HL-60/S4 (cell line): ENCODE measurements around the gene LGALS8.
"Not testable (repeated sequence)": the region's sequence is repeated elsewhere in the genome, so short reads cannot be mapped to it uniquely, and the experiment has no call there.

Source experiments
- in situ Hi-C: fragments of 300-500 bp; cut with MboI; formaldehyde crosslinking; loops from 2 replicates; pipeline ENCODE4 v1.14.3; 2022; ENCODE audit warnings: low sequenced_read_pairs

Gene LGALS8

GRCh38 chr1:236523704-236524141 is at the start of gene LGALS8:
LGALS8 (plus strand) TSS chr1:236523982; CDS start chr1:236526071, 2,089 bp downstream.
- in situ Hi-C loops, result no loop called here

- in situ Hi-C loops, result no loop called here
Observed at GRCh38 chr1:236476019-236476418, 47.8 kb upstream of the LGALS8 start.

- in situ Hi-C loops, result loop anchor here (10.0 kb wide), 1 partner anchor 366 kb away; no protein-coding TSS in a partner anchor
Observed at GRCh38 chr1:236480758-236481436, 42.9 kb upstream of the LGALS8 start.

- in situ Hi-C loops, result loop anchor here (10.0 kb wide), 1 partner anchor 370 kb away; no protein-coding TSS in a partner anchor
Observed at GRCh38 chr1:236484310-236484971, 39.3 kb upstream of the LGALS8 start.

- in situ Hi-C loops, result loop anchor here (10.0 kb wide), 1 partner anchor 372 kb away; no protein-coding TSS in a partner anchor
Observed at GRCh38 chr1:236486356-236487002, 37.3 kb upstream of the LGALS8 start.

DNA sequence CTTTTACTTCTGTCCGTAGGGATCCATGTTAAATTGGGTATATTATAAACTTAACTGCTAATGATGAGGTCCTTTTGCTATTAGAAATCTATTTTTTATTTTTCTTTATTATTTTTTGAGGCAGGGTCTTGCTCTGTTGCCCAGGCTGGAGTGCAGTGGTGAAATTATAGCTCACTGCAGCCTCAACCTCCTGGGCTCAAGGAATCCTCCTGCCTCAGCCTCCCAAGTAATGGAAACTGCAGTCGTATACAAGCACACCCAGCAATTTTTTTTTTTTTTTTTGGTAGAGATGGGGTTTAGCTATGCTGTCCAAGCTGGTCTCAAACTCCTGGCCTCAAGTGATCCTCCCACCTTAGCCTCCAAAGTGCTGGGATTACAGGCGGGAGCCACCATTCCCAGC is 34.6 kb upstream of the LGALS8 start:
- in situ Hi-C loops, result loop anchor here (10.0 kb wide), 1 partner anchor 374 kb away; no protein-coding TSS in a partner anchor

- in situ Hi-C loops, result loop anchor here (10.0 kb wide), 1 partner anchor 375 kb away; no protein-coding TSS in a partner anchor
Observed at GRCh38 chr1:236489710-236490377, 33.9 kb upstream of the LGALS8 start.

- in situ Hi-C loops, result no loop called here
Observed at GRCh38 chr1:236491469-236492136, 32.2 kb upstream of the LGALS8 start.

DNA sequence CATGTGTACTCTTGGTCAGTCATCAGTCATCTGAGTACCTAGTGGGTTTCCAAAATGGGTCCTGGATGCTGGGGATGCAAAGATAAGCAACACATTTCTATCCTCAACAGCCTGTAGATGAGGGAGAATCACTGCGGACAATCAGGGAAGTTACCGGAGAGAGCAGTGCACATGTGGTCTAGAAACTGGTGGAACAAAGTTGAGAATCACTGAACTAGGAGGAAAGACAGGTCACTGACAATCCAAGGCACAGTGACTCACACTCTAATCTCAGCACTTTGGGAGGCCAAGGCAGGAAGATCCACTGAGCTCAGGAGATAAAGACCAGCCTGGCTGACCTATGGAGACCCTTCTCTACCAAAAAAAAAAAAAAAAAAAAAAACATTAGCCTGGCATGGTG is 31.4 kb upstream of the LGALS8 start:
- in situ Hi-C loops, result no loop called here

DNA sequence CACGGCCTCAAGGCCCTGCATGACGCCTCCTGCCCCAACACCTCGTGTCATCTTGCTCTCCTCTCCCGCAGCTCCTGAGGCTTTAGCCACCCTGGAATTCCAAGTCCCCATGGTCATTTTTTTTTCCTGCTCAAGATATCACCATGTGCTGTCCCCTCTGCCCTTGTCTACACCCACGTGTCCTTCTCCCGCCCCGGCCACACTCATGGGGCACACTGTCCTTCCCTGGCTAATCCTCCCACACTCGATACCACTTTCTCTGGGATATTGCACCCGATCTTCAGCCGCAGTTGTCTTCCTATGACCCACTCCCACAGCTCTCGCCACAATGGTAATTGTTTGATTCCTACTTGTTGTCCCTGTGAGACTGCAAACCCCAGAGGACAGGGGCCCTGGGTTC is 29.7 kb upstream of the LGALS8 start:
- in situ Hi-C loops, result no loop called here

DNA sequence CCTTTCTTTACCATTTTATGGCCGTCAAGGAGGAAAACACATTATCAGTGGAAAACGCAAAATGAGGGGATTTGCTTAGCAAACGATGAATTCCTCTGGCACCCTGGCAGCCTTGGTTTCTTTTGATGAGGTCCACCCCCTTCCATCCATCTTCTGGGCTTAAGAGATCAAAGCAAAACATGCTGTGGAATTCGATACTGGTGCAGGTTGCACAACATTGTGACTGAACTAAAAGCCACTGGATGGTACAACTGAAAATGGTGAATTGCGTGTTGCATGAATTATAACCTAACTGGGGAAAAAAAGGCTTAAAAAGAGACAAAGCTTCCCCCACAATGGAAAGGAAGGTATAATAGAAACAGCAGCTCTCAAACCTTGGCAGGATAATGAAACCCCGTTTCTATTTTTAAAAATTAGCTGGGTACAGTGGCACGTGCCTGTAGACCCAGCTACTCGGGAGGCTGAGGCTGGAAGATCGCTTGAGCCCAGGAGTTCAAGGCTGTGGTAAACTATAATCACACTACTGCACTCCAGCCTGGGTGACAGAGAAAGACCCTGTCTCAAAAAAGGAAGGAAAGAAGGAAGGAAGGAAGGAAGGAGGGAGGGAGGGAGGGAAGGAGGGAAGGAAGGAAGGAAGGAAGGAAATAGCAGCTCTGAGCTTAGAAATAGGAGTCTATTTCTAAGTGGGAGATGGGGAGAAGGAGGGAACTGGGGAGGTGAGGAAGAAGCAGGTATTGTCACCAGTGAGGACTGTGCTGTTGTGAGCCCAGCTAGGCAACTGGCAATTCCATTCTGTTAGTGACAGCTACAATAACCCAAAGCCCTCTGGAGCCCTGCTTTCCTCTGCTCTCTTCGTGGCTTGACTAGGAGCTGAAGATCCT is 29.0 kb upstream of the LGALS8 start:
- in situ Hi-C loops, result no loop called here

DNA sequence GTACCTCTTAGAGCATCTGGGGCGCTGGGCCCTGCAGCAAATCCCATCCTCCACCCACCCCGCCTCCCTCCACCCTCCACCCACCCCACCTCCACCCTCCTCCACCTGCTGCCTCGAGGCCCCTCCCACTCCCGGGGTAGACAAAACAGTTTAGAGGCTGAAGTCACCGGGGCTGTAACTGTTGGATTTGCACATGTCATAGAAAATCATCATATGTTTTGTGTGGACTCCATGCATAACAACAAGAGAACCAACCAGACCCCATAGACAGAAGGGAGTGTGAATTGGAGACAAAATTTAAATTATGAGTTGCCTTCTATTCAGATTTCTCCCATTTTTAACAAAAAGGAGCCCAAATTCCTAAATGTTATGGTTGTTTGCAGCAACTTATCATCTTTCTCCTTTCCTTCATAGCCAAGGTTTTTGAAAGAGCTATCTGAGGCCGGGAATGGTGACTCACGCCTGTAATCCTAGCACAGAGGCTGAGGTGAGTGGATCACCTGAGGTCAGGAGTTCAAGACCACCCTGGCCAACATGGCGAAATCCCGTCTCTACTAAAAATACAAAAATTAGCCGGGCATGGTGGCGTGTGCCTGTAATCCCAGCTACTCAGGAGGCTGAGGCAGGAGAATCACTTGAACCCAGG is 28.2 kb upstream of the LGALS8 start:
- in situ Hi-C loops, result no loop called here

GRCh38 chr1:236497908-236498307 is 25.9 kb upstream of the LGALS8 start:
- in situ Hi-C loops, result no loop called here

GRCh38 chr1:236501093-236501492 is 22.7 kb upstream of the LGALS8 start:
- in situ Hi-C loops, result no loop called here

GRCh38 chr1:236502579-236502971 is 21.2 kb upstream of the LGALS8 start:
- in situ Hi-C loops, result no loop called here

GRCh38 chr1:236502972-236503639 is 20.7 kb upstream of the LGALS8 start:
- in situ Hi-C loops, result no loop called here

DNA sequence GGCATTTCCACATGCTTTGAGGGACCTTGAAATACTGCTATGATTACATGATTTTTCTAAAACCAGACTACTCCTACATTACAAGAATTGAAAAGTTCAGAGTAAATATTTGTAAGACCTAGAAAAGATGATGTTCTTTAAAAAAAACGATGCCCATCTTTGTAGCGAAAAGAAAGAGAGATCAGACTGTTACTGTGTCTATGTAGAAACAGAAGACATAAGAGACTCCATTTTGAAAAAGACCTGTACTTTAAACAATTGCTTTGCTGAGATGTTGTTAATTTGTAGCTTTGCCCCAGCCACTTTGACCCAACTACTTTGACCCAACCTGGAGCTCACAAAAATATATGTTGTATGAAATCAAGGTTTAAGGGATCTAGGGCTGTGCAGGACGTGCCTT is 19.4 kb upstream of the LGALS8 start:
- in situ Hi-C loops, result not testable (repeated sequence)

DNA sequence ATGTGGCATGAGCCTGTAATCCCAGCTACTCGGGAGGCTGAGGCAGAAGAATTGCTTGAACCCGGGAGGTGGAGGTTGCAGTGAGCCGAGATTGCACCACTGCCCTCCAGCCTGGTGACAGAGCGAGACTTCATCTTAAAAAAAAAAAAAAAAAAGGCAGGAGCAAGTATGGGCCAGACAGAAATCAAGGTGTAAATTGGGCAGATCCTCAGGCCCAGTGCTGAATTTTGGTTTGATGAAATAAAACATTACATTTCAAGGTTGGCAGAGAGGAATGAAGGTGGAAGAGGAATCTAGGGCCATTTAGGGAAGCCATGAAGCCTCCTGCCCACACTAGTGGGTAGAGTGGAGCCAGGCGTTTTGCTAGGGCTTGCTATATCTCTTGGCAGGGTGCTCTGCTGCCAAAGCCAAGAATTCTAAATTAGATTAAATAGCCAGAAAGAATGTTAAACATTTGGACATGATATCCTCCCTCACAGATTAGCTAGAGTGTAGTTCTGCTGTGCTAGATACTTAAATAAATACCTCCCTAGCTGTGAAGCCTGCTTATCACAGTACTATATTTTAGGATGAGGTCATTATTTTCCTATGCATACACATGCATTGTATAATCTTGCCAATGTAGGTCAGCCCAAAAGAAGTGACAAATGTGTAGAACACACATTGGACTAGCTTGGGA is 16.6 kb upstream of the LGALS8 start:
- in situ Hi-C loops, result no loop called here
